Stomach (tissue), 9 donors: ENCODE data around the gene DLG5. TPM values are rescaled to one million over a fixed set of nuclear protein-coding genes. Genes with fewer than 3 reads are reported as not detected.
A peak's percentile ranks its signal among the peaks of the same experiment; 100 is the strongest.

Experiments used
- DNase-seq, 2 donors: peaks; one replicate each; pipeline versions ENCODE4 v3.0.0 to v3.0.0-alpha.2; 2013 to 2019
- H3K27ac ChIP-seq, 5 donors: fragments of 200-600 bp in 4 of 5; sonication (generic) in 4 of 5; one replicate each; pipeline ENCODE4 v1.5.1; 2013 to 2019; ENCODE audit warnings: mild to moderate bottlenecking in 1 of 5, moderate library complexity in 1 of 5
- H3K27me3 ChIP-seq, 3 donors: fragments of 200-600 bp; sonication (generic); one replicate each; pipeline ENCODE4 v1.5.1; 2017 to 2019; ENCODE audit warnings: mixed run types in 1 of 3
- H3K36me3 ChIP-seq, 4 donors: fragments of 200-600 bp; sonication (generic); 1 replicate in 3 of 4; 2 replicates in 1 of 4; pipeline ENCODE4 v1.5.1; 2016 to 2019
- H3K4me1 ChIP-seq, 4 donors: fragments of 200-600 bp; sonication (generic); one replicate each; pipeline ENCODE4 v1.5.1; 2016 to 2019
- H3K4me3 ChIP-seq, 4 donors: fragments of 200-600 bp; sonication (generic) in 3 of 4; one replicate each; pipeline ENCODE4 v1.5.1; 2016 to 2019; ENCODE audit warnings: mild to moderate bottlenecking in 1 of 4
- H3K9me3 ChIP-seq, 4 donors: fragments of 200-600 bp; sonication (generic); one replicate each; pipeline ENCODE4 v1.5.1; 2016 to 2019
- EP300 ChIP-seq: sonication (generic); formaldehyde crosslinking; IDR thresholded peaks from one replicate; pipeline ENCODE4 v1.6.1; 2017; ENCODE audit warnings: antibody characterized with exemption
- POLR2A ChIP-seq, 4 donors: fragments of 450-650 bp; IDR thresholded peaks; one replicate each; pipeline ENCODE4 v1.6.1; 2016; ENCODE audit warnings: antibody characterized with exemption in 4 of 4, control low read depth in 2 of 4, mild to moderate bottlenecking in 1 of 4, moderate library complexity in 1 of 4
- POLR2AphosphoS5 ChIP-seq, 3 donors: sonication (generic); formaldehyde crosslinking; IDR thresholded peaks; one replicate each; pipeline ENCODE4 v1.6.1; 2016; ENCODE audit warnings: antibody characterized with exemption in 3 of 3
- WGBS, 5 donors: extraction: QIAGEN DNeasy Blood & Tissue Kit in 3 of 5; methylation state at CpG; one replicate each; pipeline versions ENCODE4 v1.1.5 to v1.1.7; 2013 to 2018; 5-methylcytosine and 5-hydroxymethylcytosine counted together
- intact Hi-C: fragments of 100-400 bp; cut with DNase I; formaldehyde crosslinking; loops from one replicate; pipeline ENCODE4 v1.15.1; 2023; ENCODE audit warnings: low total_unique reads
- polyA plus RNA-seq, 3 donors: library from polyadenylated mRNA; stranded (reverse); fragments of 200-250 nt; gene quantifications; one replicate each; pipeline ENCODE4 v1.2.3, GENCODE V29; 2013
- total RNA-seq, 5 donors: library from RNA; depleted of rRNA; stranded (reverse); fragments of >200 nt; gene quantifications; one replicate each; pipeline versions ENCODE4 v1.1.0 to v1.2.3, GENCODE V29; 2014 to 2016
- TF ChIP-seq, protein P1 (sequence below), 7 experiments: fragments of 450-650 bp in 4 of 7; fragments of 200-600 bp in 3 of 7; sonication (generic) in 3 of 7; IDR thresholded peaks; one replicate each; pipeline ENCODE4 v1.5.1; 2016 to 2019; ENCODE audit warnings: antibody characterized with exemption in 7 of 7, control low read depth in 2 of 7, mild to moderate bottlenecking in 1 of 7
- donor health status: healthy with polysubstance abuse.
- donor health status: Bipolar disorder and iron deficiency.
- donor health status: healthy.

Gene DLG5
- total and polyA plus RNA-seq, 8 donors: 9.2 to 134 (median 32.7) TPM

DNA sequence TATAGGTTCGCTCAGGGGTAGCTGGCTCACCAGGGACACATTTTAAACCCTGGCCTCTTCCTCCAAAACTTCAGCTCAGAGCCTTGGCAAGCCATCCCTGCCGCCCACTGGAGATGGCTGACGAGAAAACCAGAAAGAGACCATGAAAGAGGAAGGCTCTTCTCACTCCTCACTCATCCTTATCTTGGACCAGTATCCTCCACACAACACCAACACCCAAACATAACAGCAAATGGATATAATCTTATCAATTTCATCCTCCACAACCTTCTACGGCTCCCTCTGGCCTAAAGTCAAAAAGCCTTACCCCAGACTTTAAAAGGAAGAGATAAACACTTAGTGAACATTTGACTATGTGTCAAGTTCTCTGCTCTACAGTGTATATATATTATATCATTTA lies 26.9 kb downstream of the DLG5 start:
- 61 to 74% (median 67%) methylated on average over 4 of the region's 4 CpGs for WGBS, 5 donors
- Histone ChIP-seq H3K4me3 (no peak overlapping the region), H3K27ac (peak overlapping the region; percentile 28 to 89 (median 83)), H3K9me3 (no peaks in the 10 kb centered on the region), H3K4me1 (peaks cover 36 to 82% (median 54%) of the 10 kb centered on the region in 4 donors), H3K27me3 (no peaks in the 10 kb centered on the region), H3K36me3 (no peaks in the 10 kb centered on the region)
- TF ChIP-seq POLR2AphosphoS5 (IDR thresholded peaks at IDR 0.05) (no peak), EP300 (no peak), POLR2A (IDR thresholded peaks at IDR 0.05) (no peak)
- TF ChIP-seq, protein P1, sequence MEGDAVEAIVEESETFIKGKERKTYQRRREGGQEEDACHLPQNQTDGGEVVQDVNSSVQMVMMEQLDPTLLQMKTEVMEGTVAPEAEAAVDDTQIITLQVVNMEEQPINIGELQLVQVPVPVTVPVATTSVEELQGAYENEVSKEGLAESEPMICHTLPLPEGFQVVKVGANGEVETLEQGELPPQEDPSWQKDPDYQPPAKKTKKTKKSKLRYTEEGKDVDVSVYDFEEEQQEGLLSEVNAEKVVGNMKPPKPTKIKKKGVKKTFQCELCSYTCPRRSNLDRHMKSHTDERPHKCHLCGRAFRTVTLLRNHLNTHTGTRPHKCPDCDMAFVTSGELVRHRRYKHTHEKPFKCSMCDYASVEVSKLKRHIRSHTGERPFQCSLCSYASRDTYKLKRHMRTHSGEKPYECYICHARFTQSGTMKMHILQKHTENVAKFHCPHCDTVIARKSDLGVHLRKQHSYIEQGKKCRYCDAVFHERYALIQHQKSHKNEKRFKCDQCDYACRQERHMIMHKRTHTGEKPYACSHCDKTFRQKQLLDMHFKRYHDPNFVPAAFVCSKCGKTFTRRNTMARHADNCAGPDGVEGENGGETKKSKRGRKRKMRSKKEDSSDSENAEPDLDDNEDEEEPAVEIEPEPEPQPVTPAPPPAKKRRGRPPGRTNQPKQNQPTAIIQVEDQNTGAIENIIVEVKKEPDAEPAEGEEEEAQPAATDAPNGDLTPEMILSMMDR (IDR thresholded peaks at IDR 0.05): no peak
- intact Hi-C loops: no loop called here
- no peak for DNase-seq

DNA sequence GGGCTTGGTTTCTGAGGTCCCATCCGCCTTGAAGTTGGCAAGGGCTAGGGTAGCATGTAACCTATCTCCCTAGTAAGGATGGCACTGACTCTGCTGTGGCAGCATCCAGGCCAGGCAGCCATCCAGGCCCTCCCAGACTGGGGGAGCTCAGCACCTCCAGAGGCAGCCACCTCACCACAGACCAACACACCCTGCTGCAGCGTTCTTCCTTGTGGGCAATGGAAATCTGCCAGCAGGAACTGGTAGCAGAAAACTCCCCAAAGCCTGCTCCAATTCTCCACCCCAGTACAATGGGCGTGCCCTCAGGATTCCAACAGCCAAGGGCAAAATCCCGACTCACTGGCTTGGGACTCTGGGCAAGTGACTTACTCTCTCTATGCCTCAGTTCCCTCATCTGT lies 27.5 kb downstream of the DLG5 start:
- intact Hi-C loops: no loop called here
- peak overlapping the region; percentile 74 to 89 (median 83) for H3K27ac ChIP-seq
- WGBS, 5 donors: 18 to 50% (median 34%) methylated on average over 4 of the region's 4 CpGs
- no peaks in the 10 kb centered on the region for H3K9me3 ChIP-seq
- peak; percentile 82 to 86 for DNase-seq
- H3K4me3 ChIP-seq: no peak overlapping the region
- no peak for TF ChIP-seq POLR2A (IDR thresholded peaks at IDR 0.05)
- TF ChIP-seq POLR2AphosphoS5 (IDR thresholded peaks at IDR 0.05): peak in 2 of 3 donors; percentile 57 to 62
- TF ChIP-seq EP300: no peak
- H3K4me1 ChIP-seq: peaks cover 36 to 83% (median 55%) of the 10 kb centered on the region in 4 donors
- no peaks in the 10 kb centered on the region for H3K27me3 ChIP-seq
- H3K36me3 ChIP-seq: no peaks in the 10 kb centered on the region

DNA sequence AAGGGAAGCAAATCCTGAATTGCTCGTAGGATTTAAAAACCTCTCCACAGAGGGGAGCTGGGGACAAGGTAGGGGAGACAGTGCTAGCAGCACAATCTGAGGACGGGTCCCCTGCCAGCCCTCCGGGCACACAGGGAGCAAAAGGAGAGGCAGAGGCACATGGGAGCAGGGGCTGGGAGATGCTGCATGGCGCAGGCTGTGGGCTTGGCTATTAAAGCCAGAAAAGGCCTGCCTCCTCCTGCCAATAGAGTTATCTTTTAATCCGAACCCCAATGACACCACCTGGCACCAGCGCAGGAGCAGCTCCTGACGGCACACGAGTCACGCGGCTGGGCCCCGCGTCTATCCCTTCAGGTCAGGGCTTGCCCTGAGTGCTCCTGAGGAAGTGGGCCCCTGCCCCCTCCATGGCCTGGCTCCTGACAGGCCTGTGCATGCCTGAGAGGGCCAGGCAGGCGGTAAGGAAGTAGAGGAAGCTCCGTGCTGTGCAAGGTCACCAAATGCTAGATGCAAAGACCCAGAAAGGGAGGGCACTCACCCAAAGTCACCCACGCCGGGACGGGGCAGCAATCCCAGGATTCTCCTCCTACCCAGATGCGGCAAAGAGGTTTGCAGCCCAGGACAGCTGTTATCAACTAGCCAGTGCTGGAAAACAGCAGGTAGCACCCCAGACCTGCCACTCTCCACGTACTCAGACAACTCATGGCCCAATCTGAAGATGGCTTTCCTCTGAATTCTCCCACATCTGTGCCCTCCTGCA lies 28.1 kb downstream of the DLG5 start:
- no peaks in the 10 kb centered on the region for H3K27me3 ChIP-seq
- H3K9me3 ChIP-seq: no peaks in the 10 kb centered on the region
- H3K4me3 ChIP-seq: no peak overlapping the region
- peak in 2 of 3 donors; percentile 22 to 46 for TF ChIP-seq POLR2AphosphoS5 (IDR thresholded peaks at IDR 0.05)
- TF ChIP-seq EP300: no peak
- 21 to 42% (median 30%) methylated on average over 11 to 19 of the region's 19 CpGs for WGBS, 5 donors
- H3K36me3 ChIP-seq: no peaks in the 10 kb centered on the region
- intact Hi-C loops: no loop called here
- peaks cover 36 to 89% (median 60%) of the 10 kb centered on the region in 4 donors for H3K4me1 ChIP-seq
- H3K27ac ChIP-seq: peak overlapping the region; percentile 74 to 89 (median 83)
- DNase-seq: peak; percentile 67 to 77

DNA sequence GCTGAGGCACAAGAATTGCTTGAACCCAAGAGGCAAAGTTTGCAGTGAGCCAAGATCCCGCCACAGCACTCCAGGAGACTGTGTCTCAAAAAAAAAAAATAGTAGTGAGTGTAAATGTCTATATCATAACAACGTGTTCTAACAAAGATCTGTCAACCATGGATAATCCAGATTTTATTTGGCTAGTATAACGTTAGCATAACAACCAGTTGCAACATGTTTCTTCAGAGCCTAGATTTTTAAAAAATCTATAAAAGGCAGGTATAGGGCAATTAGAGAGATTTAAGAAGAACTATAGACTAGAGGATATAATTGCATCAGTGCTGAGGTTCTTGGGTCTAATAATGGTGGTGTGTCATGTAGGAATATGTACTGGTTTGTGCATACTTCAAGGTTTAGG lies 30.5 kb downstream of the DLG5 start:
- H3K27me3 ChIP-seq: no peaks in the 10 kb centered on the region
- H3K27ac ChIP-seq: peak overlapping the region in 1 of 5 donors; percentile 44
- intact Hi-C loops: no loop called here
- WGBS, 5 donors: 67 to 76% (median 71%) methylated on average over 3 of the region's 3 CpGs
- H3K4me1 ChIP-seq: peaks cover 38 to 97% (median 65%) of the 10 kb centered on the region in 4 donors
- no peaks in the 10 kb centered on the region for H3K36me3 ChIP-seq
- no peak for DNase-seq
- H3K9me3 ChIP-seq: no peaks in the 10 kb centered on the region
- no peak overlapping the region for H3K4me3 ChIP-seq
- TF ChIP-seq POLR2A (IDR thresholded peaks at IDR 0.05): no peak
- TF ChIP-seq EP300: no peak
- no peak for TF ChIP-seq POLR2AphosphoS5 (IDR thresholded peaks at IDR 0.05)
- TF ChIP-seq, protein P1 (IDR thresholded peaks at IDR 0.05): no peak

DNA sequence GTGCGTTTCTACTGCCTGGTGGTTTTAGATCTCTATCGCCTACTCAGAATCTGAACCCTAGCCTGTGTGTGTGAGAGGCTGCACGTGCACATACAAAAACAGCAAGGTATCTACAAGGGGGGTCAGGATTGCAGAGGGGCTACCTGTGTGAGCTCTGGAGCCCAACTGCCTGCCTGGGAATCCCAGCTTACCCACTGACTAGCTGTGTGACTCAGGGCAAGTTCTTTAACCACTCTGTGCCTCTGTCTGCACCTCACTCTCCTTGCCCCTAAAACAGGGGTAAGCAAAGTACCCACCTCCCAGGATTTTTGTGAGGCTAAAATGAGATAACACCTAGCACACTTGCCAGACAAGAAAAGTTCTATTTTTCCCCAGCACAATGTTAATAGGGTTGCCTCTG lies 32.5 kb downstream of the DLG5 start:
- TF ChIP-seq POLR2A (IDR thresholded peaks at IDR 0.05) (no peak), EP300 (no peak), POLR2AphosphoS5 (IDR thresholded peaks at IDR 0.05) (no peak)
- TF ChIP-seq, protein P1 (IDR thresholded peaks at IDR 0.05): no peak
- Histone ChIP-seq H3K4me1 (peaks cover 32 to 97% (median 57%) of the 10 kb centered on the region in 4 donors), H3K4me3 (no peak overlapping the region), H3K27me3 (no peaks in the 10 kb centered on the region), H3K27ac (peak overlapping the region in 1 of 5 donors; percentile 57), H3K36me3 (no peaks in the 10 kb centered on the region), H3K9me3 (no peaks in the 10 kb centered on the region)
- 60 to 82% (median 74%) methylated on average over 3 of the region's 3 CpGs for WGBS, 5 donors
- intact Hi-C loops: no loop called here
- no peak for DNase-seq
